ENCODE results near the gene REN. TPM values are rescaled to one million over a fixed set of nuclear protein-coding genes. Genes with fewer than 3 reads are reported as not detected.

The REN gene
- total and polyA plus RNA-seq, 2 of the 13 experiments (the other 11 are each of a cell fraction or from before 2014, with no cell fraction given) = not detected

DNA sequence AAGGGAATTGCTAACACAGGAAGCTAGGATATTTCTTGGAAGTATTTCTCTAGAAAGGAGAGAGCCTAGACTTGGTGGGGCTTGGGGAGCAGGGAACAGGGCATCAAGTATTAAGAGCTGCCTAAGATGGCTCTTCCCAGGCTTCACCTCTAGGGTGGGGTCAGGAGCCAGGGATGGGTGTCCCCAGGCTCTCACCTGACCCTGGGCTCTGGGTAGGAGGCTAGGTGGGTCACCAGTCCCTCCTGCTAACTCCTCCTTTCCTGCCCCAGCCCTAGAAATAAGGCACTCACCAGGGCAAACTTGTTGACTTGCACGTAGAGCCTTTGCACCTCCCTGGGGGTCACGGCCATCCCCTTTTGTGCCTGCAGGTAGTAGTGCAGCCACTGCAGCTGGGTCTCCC lies 29.3 kb downstream of the REN start (continued):
- TF ChIP-seq ZNF770 (CRISPR knock-in tag; IDR thresholded peaks at IDR 0.05) = no peak

DNA sequence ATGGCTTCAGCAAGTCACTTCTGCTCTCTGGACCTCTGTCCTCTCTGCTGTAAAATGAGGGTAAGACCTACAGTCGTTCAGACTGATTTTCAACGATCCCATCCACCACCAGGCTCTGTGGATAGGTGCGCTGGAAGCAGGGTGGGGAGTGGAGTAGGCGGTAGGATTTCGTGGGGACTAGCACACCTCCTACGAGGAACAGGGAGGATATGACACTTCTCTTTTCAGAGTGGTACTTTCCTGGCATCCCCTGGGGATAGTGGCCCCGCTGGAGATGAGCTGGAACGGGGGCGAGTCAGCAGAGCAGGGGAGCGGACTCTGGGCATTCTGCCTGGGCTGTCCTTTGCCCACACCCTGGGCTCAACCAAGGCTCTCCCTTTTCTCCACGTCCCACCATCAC lies 32.0 kb downstream of the REN start:
- no peak overlapping the region for H3K27ac ChIP-seq (ENCODE audit: extremely low read length, insufficient read depth, low read length)
- no peak for FAIRE-seq
- no TSS peak for BruUV-seq (replicated peaks)
- H3K36me3 ChIP-seq (replicated peaks in 1 of 2; ENCODE audit: control insufficient read depth in 1 of 2, insufficient read depth in 2 of 2, low read length in 2 of 2) = peaks cover 4 to 6% of the 10 kb centered on the region in 2 experiments; a peak in 3 of 5 replicates
- no peak overlapping the region for H3K4me3 ChIP-seq (replicated peaks in 1 of 3; ENCODE audit: insufficient read depth in 1 of 3, low read depth in 2 of 3, low read length in 3 of 3)
- no peaks in the 10 kb centered on the region for H3K9me3 ChIP-seq (ENCODE audit: low read length)
- peaks cover 19% of the 10 kb centered on the region for H3K4me1 ChIP-seq (ENCODE audit: insufficient read depth, low read length)
- no peak for ATAC-seq
- no peaks in the 10 kb centered on the region for H4K20me1 ChIP-seq (ENCODE audit: insufficient read depth, low read length)
- H2AFZ ChIP-seq (ENCODE audit: low read length) = no peak overlapping the region
- TF ChIP-seq KDM4B (CRISPR knock-in tag; IDR thresholded peaks at IDR 0.05) (no peak), ZBTB44 (CRISPR knock-in tag; IDR thresholded peaks at IDR 0.05) (no peak), ZNF331 (CRISPR knock-in tag; IDR thresholded peaks at IDR 0.05) (no peak), ETV5 (CRISPR knock-in tag; IDR thresholded peaks at IDR 0.05; ENCODE audit: borderline replicate concordance) (no peak), ZNF710 (CRISPR knock-in tag; IDR thresholded peaks at IDR 0.05; ENCODE audit: borderline replicate concordance) (no peak), ZNF333 (CRISPR knock-in tag; IDR thresholded peaks at IDR 0.05; ENCODE audit: borderline replicate concordance) (no peak), ZBTB42 (CRISPR knock-in tag; IDR thresholded peaks at IDR 0.05) (no peak), ZNF564 (CRISPR knock-in tag; IDR thresholded peaks at IDR 0.05) (no peak), ZBTB39 (CRISPR knock-in tag; IDR thresholded peaks at IDR 0.05) (no peak), ZNF207 (IDR thresholded peaks at IDR 0.05; ENCODE audit: borderline replicate concordance) (no peak), ZBTB20 (CRISPR knock-in tag; IDR thresholded peaks at IDR 0.05; ENCODE audit: borderline replicate concordance, low read depth) (no peak)
- TF ChIP-seq, protein P1, sequence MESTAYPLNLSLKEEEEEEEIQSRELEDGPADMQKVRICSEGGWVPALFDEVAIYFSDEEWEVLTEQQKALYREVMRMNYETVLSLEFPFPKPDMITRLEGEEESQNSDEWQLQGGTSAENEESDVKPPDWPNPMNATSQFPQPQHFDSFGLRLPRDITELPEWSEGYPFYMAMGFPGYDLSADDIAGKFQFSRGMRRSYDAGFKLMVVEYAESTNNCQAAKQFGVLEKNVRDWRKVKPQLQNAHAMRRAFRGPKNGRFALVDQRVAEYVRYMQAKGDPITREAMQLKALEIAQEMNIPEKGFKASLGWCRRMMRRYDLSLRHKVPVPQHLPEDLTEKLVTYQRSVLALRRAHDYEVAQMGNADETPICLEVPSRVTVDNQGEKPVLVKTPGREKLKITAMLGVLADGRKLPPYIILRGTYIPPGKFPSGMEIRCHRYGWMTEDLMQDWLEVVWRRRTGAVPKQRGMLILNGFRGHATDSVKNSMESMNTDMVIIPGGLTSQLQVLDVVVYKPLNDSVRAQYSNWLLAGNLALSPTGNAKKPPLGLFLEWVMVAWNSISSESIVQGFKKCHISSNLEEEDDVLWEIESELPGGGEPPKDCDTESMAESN (CRISPR knock-in tag; conservative IDR thresholded peaks at IDR 0.05) = no peak
- no peaks in the 10 kb centered on the region for H3K27me3 ChIP-seq (ENCODE audit: control insufficient read depth in 1 of 2, insufficient read depth in 2 of 2, low read length in 2 of 2)
- in situ Hi-C loops (cut with HindIII; ENCODE audit: extremely low pct_ligation_motif_present, low pct_unique_long_range_greater_than_20kb) = no loop called here
- H3K9ac ChIP-seq (ENCODE audit: insufficient read depth, low read depth, low read length) = no peak overlapping the region
- ChIA-PET CTCF (ENCODE audit: low intra/inter-chr PET ratio, low total read pairs) (no interaction called here), POLR2A (no interaction called here)
- no peak for DNase-seq (ENCODE audit: low spot score)
- intact Hi-C loops (cut with micrococcal nuclease; ENCODE audit: unreplicated experiment) = no loop called here
- H3K4me2 ChIP-seq (ENCODE audit: low read depth, low read length) = no peak overlapping the region
- H3K79me2 ChIP-seq (ENCODE audit: insufficient read depth, low read length) = no peaks in the 10 kb centered on the region
- 82% methylated on average over 11 of the region's 11 CpGs for WGBS (ENCODE audit: low lambda C conversion rate)

Measured in HepG2 (cell line).